SJSA1 (cell line): ENCODE data around the gene HOXC12. TPM values are rescaled to one million over a fixed set of nuclear protein-coding genes. Genes with fewer than 3 reads are reported as not detected.

Experiments used
- DNase-seq, 2 experiments: peaks; one replicate each; pipeline ENCODE4 v3.0.0-alpha.2; 2015 to 2020; ENCODE audit warnings: low spot score in 2 of 2, low read depth in 1 of 2
- H3K27ac ChIP-seq: fragments of 250-450 bp; sonication (Bioruptor Pico); 2 replicates; pipeline ENCODE4 v1.5.1; 2020; ENCODE audit warnings: mild to moderate bottlenecking, moderate library complexity
- H3K27me3 ChIP-seq: fragments of 250-450 bp; sonication (Bioruptor Pico); replicated peaks from 2 replicates; pipeline ENCODE4 v1.5.1; 2020; ENCODE audit warnings: mild to moderate bottlenecking, moderate library complexity
- H3K36me3 ChIP-seq: fragments of 250-450 bp; sonication (Bioruptor Pico); 2 replicates; pipeline ENCODE4 v1.5.1; 2020; ENCODE audit warnings: mild to moderate bottlenecking
- H3K4me1 ChIP-seq: fragments of 250-450 bp; sonication (Bioruptor Pico); replicated peaks from 2 replicates; pipeline ENCODE4 v1.6.1; 2021; ENCODE audit warnings: mild to moderate bottlenecking
- H3K4me3 ChIP-seq: fragments of 250-450 bp; sonication (Bioruptor Pico); 2 replicates; pipeline ENCODE4 v1.5.1; 2020; ENCODE audit warnings: mild to moderate bottlenecking
- H3K9me3 ChIP-seq: fragments of 250-450 bp; sonication (Bioruptor Pico); replicated peaks from 2 replicates; pipeline ENCODE4 v1.5.1; 2020; ENCODE audit warnings: mild to moderate bottlenecking
- total RNA-seq: library from RNA; depleted of rRNA; stranded (reverse); fragments of >200 nt; shearing (Covaris generic); gene quantifications from 2 replicates; pipeline ENCODE4 v1.2.3, GENCODE V29; 2014

The HOXC12 gene
- total RNA-seq, 1 experiment from 2014 or later, result 8.6 TPM

- H3K27ac ChIP-seq, result peak overlapping the region; percentile 88
- peaks cover 75% of the 10 kb centered on the region for H3K4me1 ChIP-seq
- DNase-seq, result no peak
- H3K9me3 ChIP-seq, result no peaks in the 10 kb centered on the region
- peak overlapping the region; percentile 50 for H3K4me3 ChIP-seq
- no peaks in the 10 kb centered on the region for H3K27me3 ChIP-seq
- peaks cover 30% of the 10 kb centered on the region for H3K36me3 ChIP-seq
Observed at GRCh38 chr12:53975064-53975471, 20.4 kb downstream of the HOXC12 start.

DNA sequence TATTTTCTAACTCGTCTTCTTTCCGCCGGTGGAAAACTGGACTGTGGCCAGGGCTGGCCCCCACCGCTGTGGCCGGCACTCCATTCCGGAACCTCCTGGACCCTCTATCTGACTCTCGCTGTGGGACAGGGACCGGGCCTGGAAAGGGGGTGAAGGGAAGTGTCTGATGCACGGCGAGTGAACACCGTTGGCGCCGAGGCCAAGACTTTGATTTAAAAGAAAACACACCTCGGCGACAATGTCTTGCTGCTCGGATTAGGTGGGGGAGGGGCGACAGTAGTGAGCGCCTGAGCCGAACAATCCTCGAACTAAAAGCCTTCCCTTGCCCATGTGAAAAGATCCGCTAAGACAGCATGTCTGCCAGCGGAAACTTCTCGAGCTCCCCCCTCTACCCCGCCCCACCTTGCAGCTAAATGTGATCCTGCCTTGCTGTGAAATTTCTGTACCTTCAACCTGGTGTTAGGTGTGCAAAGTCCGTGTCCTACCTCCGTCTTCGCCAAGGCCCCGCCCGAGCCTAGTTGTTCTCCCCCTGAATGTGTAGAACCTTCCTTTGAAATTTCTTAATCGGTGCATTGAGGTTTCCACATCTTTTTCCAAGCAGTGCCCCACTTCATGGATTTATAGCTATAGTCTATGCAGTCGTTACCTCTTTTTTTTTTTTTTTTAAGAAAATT is 20.9 kb downstream of the HOXC12 start:
- Histone ChIP-seq H3K27me3 (no peaks in the 10 kb centered on the region), H3K9me3 (no peaks in the 10 kb centered on the region), H3K27ac (peak overlapping the region; percentile 88), H3K4me3 (peak overlapping the region; percentile 50), H3K4me1 (peaks cover 73% of the 10 kb centered on the region), H3K36me3 (peaks cover 29% of the 10 kb centered on the region)
- peak in 1 of 2 experiments; percentile 60 for DNase-seq

- peaks cover 66% of the 10 kb centered on the region for H3K4me1 ChIP-seq
- peak in 1 of 2 experiments; percentile 78 for DNase-seq
- no peaks in the 10 kb centered on the region for H3K9me3 ChIP-seq
- H3K4me3 ChIP-seq, result 0 out of 2 replicates have a peak overlapping the region, but pooled peaks have one; percentile 11
- H3K27me3 ChIP-seq, result no peaks in the 10 kb centered on the region
- peaks cover 22% of the 10 kb centered on the region for H3K36me3 ChIP-seq
- H3K27ac ChIP-seq, result peak overlapping the region; percentile 66
Observed at GRCh38 chr12:53976172-53976822, 21.6 kb downstream of the HOXC12 start.

GRCh38 chr12:53976823-53977595 is 22.3 kb downstream of the HOXC12 start:
- peak overlapping the region; percentile 66 for H3K27ac ChIP-seq
- DNase-seq, result no peak
- no peaks in the 10 kb centered on the region for H3K27me3 ChIP-seq
- no peaks in the 10 kb centered on the region for H3K9me3 ChIP-seq
- peaks cover 59% of the 10 kb centered on the region for H3K4me1 ChIP-seq
- H3K36me3 ChIP-seq, result peaks cover 21% of the 10 kb centered on the region
- H3K4me3 ChIP-seq, result no peak overlapping the region

DNA sequence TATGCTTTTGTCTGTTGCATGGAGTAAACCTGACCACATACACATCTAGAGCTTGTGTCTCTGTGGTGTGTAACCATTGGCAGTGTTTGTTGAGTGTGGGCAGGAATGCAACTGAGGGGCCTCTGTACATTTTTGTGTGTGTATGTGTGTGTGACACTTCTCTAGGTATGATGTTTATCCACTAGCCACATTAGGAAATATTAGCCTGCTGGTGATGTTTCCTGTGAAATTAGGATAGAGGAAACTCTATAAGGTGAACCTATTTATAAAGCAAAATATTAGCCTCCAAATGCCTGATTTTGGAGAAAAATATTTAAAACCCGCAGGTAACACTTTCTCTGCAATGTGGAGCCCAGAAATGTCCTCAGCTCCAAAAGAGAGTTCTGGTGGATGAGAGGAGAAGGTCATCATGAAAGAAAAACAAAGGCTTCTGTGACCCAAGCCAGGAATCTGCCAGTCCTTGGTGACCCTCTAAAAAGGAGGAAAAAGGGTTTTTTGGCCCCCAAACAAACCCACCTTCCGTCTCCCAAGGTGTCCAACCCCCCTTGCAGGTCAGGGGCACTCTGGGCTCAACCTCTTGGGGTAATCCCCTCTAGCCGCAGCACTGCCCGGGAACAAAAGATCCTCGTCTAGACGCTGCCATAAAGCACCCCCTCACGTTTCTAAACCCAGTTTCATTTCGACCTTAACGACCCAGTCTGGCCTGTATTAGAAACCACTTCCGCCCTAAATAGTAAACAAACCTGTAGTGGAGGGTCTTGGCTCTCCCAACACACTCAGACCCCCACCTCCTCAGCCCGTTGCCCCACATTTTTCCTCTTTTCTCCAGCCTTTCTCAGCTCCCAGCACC is 23.1 kb downstream of the HOXC12 start:
- H3K36me3 ChIP-seq, result peaks cover 21% of the 10 kb centered on the region

DNA sequence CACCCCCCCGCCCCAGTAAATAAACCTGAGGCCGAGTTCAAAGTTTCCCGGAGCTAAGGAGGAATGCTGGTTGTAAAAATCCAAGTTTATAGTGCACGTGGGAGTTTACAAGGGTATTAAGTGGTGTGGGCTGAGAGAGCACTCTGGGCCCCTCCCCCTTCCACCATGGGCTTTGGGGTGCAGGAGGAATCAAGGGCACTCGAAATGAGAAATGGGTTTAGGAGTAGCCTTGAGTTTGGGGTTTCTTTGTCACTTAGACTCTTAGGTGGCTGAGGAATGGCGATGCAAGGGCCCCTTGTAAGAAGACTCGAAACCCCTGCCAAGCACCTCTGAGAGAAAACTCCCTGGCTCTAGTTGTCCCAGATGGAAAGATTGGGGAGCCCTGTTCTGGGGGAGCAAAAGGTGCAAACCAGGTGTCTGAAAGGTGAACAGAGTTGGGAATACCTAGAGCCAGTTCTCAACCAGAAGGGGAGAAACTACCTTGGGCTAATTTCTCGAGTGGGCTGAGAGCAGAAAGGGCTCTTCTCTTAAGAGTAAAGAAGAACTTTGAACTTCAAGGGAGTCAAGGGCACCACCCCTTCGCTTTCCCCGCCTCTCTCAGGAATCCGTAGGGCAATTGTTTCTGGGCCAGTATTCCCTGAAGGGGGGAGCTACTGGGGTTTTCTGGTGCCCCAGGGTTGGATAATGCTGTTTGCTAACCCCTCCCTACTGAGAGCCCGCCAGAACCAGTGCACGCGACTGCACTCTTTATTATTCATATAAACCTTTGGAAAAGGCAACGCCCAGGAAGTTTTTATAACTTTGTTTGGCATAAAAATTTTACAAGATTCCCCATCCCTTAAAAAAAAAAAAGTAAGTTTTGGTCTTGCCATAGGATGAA is 24.0 kb downstream of the HOXC12 start:
- H3K9me3 ChIP-seq, result no peaks in the 10 kb centered on the region
- peaks cover 47% of the 10 kb centered on the region for H3K4me1 ChIP-seq
- H3K27me3 ChIP-seq, result no peaks in the 10 kb centered on the region
- H3K36me3 ChIP-seq, result peaks cover 13% of the 10 kb centered on the region
- H3K4me3 ChIP-seq, result no peak overlapping the region
- peak overlapping the region; percentile 90 for H3K27ac ChIP-seq
- peak; percentile 82 to 85 for DNase-seq

More for the DNA sequence above, 23.1 kb downstream of the HOXC12 start:
- Histone ChIP-seq H3K4me3 (peak overlapping the region; percentile 22), H3K9me3 (no peaks in the 10 kb centered on the region), H3K4me1 (peaks cover 51% of the 10 kb centered on the region), H3K27ac (peak overlapping the region; percentile 66), H3K27me3 (no peaks in the 10 kb centered on the region)
- DNase-seq, result peak in 1 of 2 experiments; percentile 63

DNA sequence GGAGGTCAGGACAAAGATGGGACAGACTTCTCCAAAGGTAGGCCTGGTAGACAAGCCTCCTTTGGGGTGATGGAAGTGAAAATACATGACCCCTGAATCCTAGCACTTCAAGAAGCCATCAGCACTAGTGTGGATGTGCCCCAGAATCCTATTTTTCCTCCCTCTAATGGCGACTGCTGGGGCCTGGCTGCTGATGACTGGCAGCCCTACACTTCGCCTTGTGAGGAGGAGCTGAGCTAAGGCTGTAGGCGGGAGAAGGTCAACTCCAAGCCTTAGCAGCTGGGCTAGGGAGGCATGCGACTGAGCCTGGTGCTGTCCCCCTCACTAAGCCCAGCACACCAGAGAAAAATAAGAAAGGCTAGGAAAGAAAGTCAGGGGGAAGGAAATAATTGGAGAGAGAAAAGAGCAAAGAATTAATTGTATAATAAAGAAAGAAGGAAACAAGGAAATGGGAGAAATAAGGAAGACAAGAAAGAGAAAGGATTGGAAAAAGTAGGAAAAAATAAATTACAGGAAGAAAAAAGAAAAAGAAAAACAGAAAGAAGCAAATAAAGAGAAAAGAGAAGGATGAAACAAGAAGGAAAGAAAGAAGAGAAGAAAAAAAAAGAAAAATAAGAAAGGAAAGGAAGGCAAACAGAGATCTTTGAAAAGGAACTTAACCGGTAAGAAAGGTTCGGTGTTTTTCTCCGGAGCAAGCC is 25.6 kb downstream of the HOXC12 start:
- Histone ChIP-seq H3K27me3 (no peaks in the 10 kb centered on the region), H3K27ac (peak overlapping the region; percentile 90), H3K4me3 (peak overlapping the region; percentile 39), H3K9me3 (no peaks in the 10 kb centered on the region), H3K36me3 (peaks cover 12% of the 10 kb centered on the region; the same call in 1 of the 2 replicates), H3K4me1 (peaks cover 48% of the 10 kb centered on the region)
- peak in 1 of 2 experiments; percentile 58 for DNase-seq

DNA sequence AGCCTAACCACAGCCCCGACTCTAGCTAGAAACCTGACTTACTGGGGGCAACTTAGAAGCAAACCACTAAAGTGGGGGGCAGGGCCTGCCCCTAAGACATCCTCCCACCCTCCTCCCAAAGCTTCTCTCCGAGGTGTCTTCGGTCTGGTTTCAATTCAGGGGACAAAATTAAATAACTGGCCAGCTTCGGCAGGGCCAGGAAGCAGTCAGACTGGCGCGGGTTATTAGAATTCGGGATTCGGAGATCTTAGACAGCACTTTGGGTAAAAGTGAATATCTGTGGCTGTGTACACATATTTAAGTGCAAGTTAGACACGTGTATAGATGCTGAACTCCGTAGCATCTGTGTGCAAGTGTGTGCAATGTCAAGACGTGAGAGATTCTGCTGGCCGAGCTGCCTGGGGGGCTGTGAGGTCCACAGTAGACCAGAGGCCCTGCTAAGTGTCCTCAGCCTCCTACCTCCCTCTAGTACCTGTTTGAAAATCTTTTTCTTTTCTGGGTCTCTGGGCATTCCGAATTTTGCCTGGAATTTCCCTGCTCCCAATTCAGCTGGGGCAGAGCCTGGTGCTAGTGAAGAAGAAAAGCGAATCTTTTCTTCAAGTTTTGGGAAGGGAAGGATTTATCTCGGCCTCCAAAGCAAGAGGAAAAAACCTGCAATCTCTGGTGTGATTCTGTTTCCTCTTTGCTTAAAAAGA is 26.2 kb downstream of the HOXC12 start:
- H3K27me3 ChIP-seq, result no peaks in the 10 kb centered on the region
- peak in 1 of 2 experiments; percentile 77 for DNase-seq
- peaks cover 48% of the 10 kb centered on the region for H3K4me1 ChIP-seq
- no peaks in the 10 kb centered on the region for H3K9me3 ChIP-seq
- H3K4me3 ChIP-seq, result peak overlapping the region; percentile 39
- H3K36me3 ChIP-seq, result peaks cover 13% of the 10 kb centered on the region; the same call in 1 of the 2 replicates
- H3K27ac ChIP-seq, result peak overlapping the region; percentile 90

- H3K4me1 ChIP-seq, result peaks cover 40% of the 10 kb centered on the region
- no peaks in the 10 kb centered on the region for H3K9me3 ChIP-seq
- H3K36me3 ChIP-seq, result peaks cover 13% of the 10 kb centered on the region; the same call in 1 of the 2 replicates
- H3K4me3 ChIP-seq, result peak overlapping the region; percentile 39
- peak overlapping the region; percentile 90 for H3K27ac ChIP-seq
- peak in 1 of 2 experiments; percentile 74 for DNase-seq
- no peaks in the 10 kb centered on the region for H3K27me3 ChIP-seq
Observed at GRCh38 chr12:53981634-53982565, 27.2 kb downstream of the HOXC12 start.

GRCh38 chr12:53982648-53983567 is 28.2 kb downstream of the HOXC12 start:
- peak in 1 of 2 experiments; percentile 62 for DNase-seq
- Histone ChIP-seq H3K27ac (peak overlapping the region; percentile 90), H3K4me3 (peak overlapping the region; percentile 39), H3K9me3 (no peaks in the 10 kb centered on the region), H3K27me3 (no peaks in the 10 kb centered on the region), H3K36me3 (peaks cover 7% of the 10 kb centered on the region; the same call in 1 of the 2 replicates), H3K4me1 (peaks cover 40% of the 10 kb centered on the region)
